Right lobe of liver (tissue), 4 donors: ENCODE data around the gene OR10D3.

Experiments
- POLR2A ChIP-seq: fragments of 450-650 bp; IDR thresholded peaks from one replicate; pipeline ENCODE4 v1.6.1; 2017; ENCODE audit warnings: antibody characterized with exemption, mild to moderate bottlenecking
- TF ChIP-seq, protein P1 (sequence below), 4 donors: fragments of 200-600 bp in 3 of 4; fragments of 450-650 bp in 1 of 4; IDR thresholded peaks; one replicate each; pipeline versions ENCODE4 v1.5.1 to v1.8.0; 2016 to 2022; ENCODE audit warnings: antibody characterized with exemption in 4 of 4, mild to moderate bottlenecking in 2 of 4
- donor health status: DM: no; HTN: no; CAD: no.
- donor health status: DM: no; HTN: no; CAD: no.
- donor health status: DM: no; HTN: yes; CAD: no.

DNA sequence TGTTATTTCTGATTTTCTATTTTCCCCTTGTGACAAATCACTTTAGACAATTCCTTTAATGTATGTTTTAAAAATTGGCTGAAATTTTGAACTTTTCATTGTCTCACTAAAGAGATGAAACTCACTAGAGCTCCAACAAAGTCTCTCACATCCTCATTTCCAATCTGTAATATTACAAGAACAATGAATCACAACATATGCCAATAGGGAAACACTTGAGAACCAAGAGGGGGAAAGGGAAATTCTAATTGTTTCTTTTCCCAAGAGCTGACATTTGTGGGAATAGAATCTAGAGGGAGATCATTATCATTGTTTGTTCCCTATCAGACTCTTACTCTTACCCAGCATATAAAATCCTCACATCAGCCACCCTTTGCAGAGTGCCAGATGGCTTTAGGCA is 28.2 kb downstream of the OR10D3 start:
- TF ChIP-seq, protein P1, sequence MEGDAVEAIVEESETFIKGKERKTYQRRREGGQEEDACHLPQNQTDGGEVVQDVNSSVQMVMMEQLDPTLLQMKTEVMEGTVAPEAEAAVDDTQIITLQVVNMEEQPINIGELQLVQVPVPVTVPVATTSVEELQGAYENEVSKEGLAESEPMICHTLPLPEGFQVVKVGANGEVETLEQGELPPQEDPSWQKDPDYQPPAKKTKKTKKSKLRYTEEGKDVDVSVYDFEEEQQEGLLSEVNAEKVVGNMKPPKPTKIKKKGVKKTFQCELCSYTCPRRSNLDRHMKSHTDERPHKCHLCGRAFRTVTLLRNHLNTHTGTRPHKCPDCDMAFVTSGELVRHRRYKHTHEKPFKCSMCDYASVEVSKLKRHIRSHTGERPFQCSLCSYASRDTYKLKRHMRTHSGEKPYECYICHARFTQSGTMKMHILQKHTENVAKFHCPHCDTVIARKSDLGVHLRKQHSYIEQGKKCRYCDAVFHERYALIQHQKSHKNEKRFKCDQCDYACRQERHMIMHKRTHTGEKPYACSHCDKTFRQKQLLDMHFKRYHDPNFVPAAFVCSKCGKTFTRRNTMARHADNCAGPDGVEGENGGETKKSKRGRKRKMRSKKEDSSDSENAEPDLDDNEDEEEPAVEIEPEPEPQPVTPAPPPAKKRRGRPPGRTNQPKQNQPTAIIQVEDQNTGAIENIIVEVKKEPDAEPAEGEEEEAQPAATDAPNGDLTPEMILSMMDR (IDR thresholded peaks at IDR 0.05) = no peak
- no peak for TF ChIP-seq POLR2A
